HG03108 (cell line): ENCODE data around the gene DLG2.
A peak's percentile ranks its signal among the peaks of the same experiment; 100 is the strongest.

ENCODE experiments used
- ATAC-seq: cut with Tn5 transposase; IDR thresholded peaks from one replicate; pipeline ENCODE4 v1.9.1; 2021; ENCODE audit warnings: moderate library complexity; ENCODE audit not compliant: unreplicated experiment

DLG2 gene

GRCh38 chr11:84532364-84532763 lies 1094.8 kb downstream of the DLG2 start:
- ATAC-seq, result no peak

DNA sequence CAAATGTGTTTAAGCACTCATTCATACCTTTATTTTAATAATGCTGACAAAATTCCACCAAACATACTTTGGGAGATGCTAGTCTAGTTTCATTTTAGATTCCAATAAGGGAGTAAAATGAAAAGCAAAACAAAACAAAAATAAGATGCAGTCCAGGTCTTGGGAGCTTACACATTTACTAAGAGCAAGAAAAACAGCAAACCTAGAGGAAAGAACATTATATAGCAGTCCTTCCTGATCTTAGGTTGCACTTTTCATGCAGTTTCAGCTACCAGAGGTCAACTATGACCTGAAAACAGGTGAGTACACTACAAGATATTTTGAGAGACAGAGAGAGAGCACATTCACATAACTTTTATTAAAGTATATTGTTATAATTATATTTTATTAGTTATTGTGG lies 1100.9 kb downstream of the DLG2 start:
- ATAC-seq, result no peak

GRCh38 chr11:84524422-84525051 lies 1102.6 kb downstream of the DLG2 start:
- ATAC-seq, result no peak

DNA sequence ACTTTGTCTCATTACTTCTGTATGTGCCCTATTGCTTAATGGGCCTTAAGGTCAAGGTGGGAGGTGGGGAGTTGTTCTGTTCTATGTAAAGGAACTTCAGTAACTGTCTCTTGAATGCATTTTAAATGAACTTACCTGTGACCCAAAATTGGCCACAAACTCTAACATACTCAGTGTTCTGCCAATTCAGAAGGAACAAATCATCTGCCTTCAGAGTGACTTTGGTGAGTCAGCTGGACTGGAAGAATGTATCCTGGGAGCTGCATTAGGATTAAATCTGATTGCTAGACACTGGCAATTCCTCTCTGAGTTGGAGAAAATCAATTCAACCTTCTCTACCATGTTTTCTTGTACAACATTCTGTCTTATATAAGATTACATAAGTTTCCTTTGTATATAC lies 1104.8 kb downstream of the DLG2 start:
- ATAC-seq, result no peak

DNA sequence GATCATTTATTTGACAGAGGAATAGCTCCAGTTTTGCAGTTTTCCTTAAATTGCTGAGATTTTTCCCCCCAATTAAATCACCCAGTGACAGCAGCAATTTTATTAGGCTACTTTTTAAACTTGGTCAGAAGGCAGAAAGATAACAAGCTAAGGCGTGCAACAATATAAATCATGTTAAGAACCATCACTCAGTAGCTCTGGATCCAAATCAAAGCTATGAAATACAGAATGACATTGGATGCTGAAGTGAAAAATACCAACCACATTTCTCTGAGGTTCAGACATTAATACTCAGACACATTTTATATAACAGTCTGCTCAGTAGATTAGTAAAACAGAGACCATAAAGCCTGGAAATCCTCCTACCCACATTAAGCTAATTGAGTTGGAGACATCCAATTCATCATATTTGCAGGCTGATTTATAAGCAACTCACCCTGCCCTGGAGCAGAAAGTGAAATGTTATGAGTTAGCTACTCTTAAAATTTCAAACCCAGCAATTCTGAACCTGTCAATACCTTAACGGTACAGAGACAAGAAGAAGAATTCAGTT lies 1108.4 kb downstream of the DLG2 start:
- ATAC-seq, result no peak

- ATAC-seq, result no peak
Measured at GRCh38 chr11:84514436-84514835, 1112.7 kb downstream of the DLG2 start.

DNA sequence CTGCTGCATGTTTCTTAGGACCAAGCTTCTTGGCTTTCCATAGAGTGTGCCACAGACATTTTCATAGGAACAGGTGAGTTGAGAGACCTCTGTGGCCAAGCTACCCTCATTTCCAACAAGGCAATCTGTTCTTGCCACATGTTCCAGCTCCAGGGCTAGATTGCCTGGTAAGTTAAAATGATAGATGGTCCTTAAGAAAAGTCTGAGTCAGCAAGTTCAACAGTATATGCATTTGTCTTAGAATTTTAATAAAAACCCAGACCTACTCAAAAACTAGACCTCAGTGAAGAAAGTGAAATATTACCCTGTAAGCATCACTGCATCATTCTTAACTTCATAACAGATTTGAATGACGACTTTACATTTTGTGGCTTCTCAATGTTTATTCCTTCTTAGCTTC lies 1123.6 kb downstream of the DLG2 start:
- ATAC-seq, result no peak

DNA sequence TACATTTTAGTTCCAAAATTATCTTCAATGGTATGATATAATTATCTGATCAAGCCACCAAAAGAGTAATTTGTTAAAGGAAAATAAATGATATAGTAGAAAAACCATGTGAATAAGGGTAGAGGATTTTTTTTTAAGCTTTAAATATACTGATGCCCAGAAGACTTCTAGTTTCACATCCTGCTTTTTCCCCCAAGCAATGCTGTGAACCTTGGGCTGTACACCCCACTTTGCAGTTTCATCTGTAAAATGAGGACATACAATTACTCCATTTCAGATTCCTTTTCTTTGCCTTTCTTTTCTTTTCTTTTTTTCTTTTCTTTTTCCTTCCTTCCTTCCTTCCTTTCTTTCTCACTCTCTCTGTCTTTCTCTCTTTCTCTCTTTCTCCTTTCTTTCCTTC lies 1125.4 kb downstream of the DLG2 start:
- ATAC-seq, result no peak

- no peak for ATAC-seq
Measured at GRCh38 chr11:84497981-84498411, 1129.1 kb downstream of the DLG2 start.

DNA sequence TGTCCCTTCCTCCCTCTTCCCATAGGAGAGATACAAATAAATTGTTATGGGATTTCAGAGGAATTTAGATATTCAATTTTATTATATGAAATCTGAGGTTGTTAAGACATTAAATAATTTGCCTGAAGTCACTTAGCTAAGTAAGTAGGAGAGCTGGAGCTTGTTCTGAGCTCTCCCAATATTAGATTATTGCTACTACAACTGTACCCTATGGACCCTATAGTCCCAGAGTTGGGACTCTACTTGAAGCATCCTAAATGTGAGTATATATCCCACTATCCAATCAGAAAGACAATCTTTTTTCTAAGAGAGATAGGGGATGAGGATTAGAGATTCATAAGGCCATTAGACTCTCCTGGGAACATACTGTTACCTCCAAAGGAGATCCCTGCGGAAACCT lies 1130.0 kb downstream of the DLG2 start:
- no peak for ATAC-seq

- ATAC-seq, result no peak
Measured at GRCh38 chr11:84496122-84496521, 1131.0 kb downstream of the DLG2 start.

DNA sequence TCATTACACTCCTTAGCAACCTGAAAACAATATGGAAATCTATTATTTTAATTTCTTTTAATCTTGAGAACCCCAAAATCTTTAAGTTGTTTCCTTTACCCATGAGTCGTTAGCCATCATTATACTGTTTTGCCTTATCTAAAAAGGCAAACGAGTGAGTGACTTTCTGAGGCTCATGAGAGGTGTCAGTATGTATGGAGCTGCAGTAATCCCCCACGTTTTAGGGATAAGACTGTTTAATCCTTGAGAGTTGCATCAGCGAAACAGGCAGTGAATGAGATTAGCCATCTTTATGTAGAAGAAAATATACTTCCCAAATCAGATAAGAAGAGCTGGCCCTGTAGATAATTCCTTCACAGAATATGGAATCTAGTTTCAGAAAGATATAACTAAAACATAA lies 1147.0 kb downstream of the DLG2 start:
- no peak for ATAC-seq

- no peak for ATAC-seq
Measured at GRCh38 chr11:84476581-84476980, 1150.6 kb downstream of the DLG2 start.

DNA sequence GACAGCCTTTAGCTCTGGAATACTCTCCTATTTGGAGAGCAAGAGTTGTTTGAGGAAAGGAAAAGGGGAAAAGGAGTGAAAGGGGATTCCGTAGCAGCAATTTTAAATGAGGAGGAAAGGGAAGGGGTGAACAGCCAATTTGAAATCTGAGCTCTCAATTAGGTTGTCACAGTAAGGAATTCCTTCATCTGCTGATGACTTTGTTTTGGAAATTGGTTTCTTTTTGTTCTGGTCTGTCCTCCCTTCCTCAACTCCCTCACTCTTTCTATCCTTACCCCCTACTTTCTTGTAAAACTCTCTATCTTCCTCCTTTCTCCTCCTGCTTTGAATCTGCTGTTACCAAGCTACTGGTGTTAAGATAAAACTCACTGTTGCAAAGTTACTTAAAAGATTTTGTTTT lies 1155.6 kb downstream of the DLG2 start:
- ATAC-seq, result no peak

DNA sequence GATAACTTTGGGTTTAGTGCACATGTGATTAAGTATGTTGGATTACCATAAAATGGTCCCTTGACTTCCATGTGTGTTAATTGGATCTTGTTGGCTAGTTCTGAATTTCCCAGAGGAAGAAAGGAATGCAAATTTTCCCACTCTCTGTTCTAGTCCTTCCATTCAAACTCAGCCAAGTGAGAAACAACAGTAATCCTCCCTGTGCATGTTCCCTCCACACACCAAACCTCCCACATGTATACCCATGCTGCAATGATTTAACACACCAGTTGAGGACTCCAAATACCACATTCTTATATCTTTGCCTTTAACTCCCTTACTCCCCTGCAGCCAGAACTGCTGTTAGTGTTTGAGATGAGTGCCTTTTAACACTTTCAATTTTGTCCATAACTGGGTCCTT lies 1158.9 kb downstream of the DLG2 start:
- no peak for ATAC-seq

GRCh38 chr11:84465040-84465439 lies 1162.1 kb downstream of the DLG2 start:
- no peak for ATAC-seq

DNA sequence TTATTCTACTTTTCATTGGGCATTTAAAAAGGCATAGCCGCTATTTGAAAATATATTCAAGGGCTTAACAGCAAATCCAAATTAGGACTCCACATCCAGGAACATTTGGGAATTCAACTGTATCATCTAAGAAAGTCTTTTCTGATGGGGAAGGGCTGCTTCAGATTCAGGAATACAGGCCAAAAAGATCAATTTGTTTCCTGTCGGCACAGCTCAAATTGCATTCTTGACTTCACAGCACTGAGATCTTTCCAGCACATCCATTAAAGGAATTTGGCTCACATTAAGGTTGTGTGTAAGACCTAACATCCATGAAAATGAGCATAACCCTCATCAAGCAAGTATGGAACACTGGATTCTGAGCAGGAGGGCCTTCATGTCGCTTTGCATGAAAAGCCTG lies 1171.5 kb downstream of the DLG2 start:
- ATAC-seq, result no peak

GRCh38 chr11:84452211-84452610 lies 1174.9 kb downstream of the DLG2 start:
- ATAC-seq, result no peak

DNA sequence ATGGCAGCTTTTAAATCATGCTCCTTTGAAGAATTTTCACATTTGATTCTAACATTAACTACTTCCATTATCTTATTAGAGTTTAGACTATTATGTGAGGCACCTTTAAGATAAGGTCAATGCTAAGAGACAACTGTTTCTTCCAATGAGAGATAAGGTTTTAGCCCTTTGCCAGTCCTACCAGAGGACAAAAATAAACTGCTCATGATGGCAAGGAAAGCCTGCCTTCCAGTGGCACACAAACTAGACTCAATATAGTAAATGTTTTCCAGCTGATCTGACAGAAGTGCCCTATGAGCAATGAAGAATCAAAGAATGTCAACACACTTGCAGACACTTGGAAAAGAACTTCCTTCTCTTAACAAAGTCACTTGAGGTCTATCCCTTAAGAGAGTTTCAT lies 1188.6 kb downstream of the DLG2 start:
- ATAC-seq, result no peak

GRCh38 chr11:84437071-84437980 lies 1189.8 kb downstream of the DLG2 start:
- ATAC-seq, result peak; percentile 79

GRCh38 chr11:84430661-84431060 lies 1196.5 kb downstream of the DLG2 start:
- ATAC-seq, result no peak

GRCh38 chr11:84425673-84426072 lies 1201.5 kb downstream of the DLG2 start:
- no peak for ATAC-seq
